IMR-90 (cell line): Measurements from ENCODE around the gene PDE11A. TPM values are rescaled to one million over a fixed set of nuclear protein-coding genes. Genes with fewer than 3 reads are reported as not detected.

ENCODE experiments used
- ATAC-seq: fragments of 200-7000 bp; cut with Tn5 transposase; 2 replicates; pipeline ENCODE4 v1.9.1; 2020; ENCODE audit warnings: low read depth, mild to moderate bottlenecking, moderate library complexity
- BruUV-seq: library from RNA; stranded (reverse); fragments of 400-500 nt; replicated peaks from 2 replicates; lab custom pipeline; 2021; lab: Mats Ljungman, UMichigan
- CTCF ChIA-PET: fragments of 300-600 bp; formaldehyde crosslinking; extraction: SDS; loops from one replicate; lab custom pipeline; 2021; ENCODE audit warnings: antibody characterized with exemption; lab: Yijun Ruan, JAX
- POLR2A ChIA-PET: fragments of 300-600 bp; sonication (Branson Sonifier 250); formaldehyde crosslinking; loops from one replicate; lab custom pipeline; 2022; ENCODE audit warnings: antibody characterized with exemption; ENCODE audit not compliant: unreplicated experiment; lab: Charles Lee
- DNase-seq: peaks from one replicate; pipeline ENCODE4 v3.0.0; 2013
- H2AFZ ChIP-seq: replicated peaks from 2 replicates; pipeline ENCODE3; 2013; ENCODE audit warnings: low read length, mild to moderate bottlenecking; ENCODE audit not compliant: poor library complexity
- H2AK5ac ChIP-seq: 2 replicates; pipeline ENCODE4 v1.6.1; 2013; ENCODE audit warnings: low read depth, low read length, inconsistent platforms
- H2AK9ac ChIP-seq: replicated peaks from 2 replicates; pipeline ENCODE3; 2013; ENCODE audit warnings: mild to moderate bottlenecking, low read depth, low read length, moderate library complexity; ENCODE audit not compliant: poor library complexity
- H2BK120ac ChIP-seq: 2 replicates; pipeline ENCODE4 v1.6.1; 2013; ENCODE audit warnings: low read depth, low read length, inconsistent platforms
- H2BK15ac ChIP-seq: 3 replicates; pipeline ENCODE4 v1.6.1; 2013; ENCODE audit warnings: low read depth, low read length, inconsistent platforms
- H2BK20ac ChIP-seq: 2 replicates; pipeline ENCODE4 v1.6.1; 2013; ENCODE audit warnings: low read depth, mild to moderate bottlenecking, inconsistent platforms, low read length, moderate library complexity
- H2BK5ac ChIP-seq: 2 replicates; pipeline ENCODE4 v1.6.1; 2013; ENCODE audit warnings: mild to moderate bottlenecking, low read depth, low read length, inconsistent platforms; ENCODE audit not compliant: poor library complexity, severe bottlenecking
- H3K14ac ChIP-seq: replicated peaks from 2 replicates; pipeline ENCODE4 v1.6.1; 2013; ENCODE audit warnings: low read depth, low read length, inconsistent platforms
- H3K18ac ChIP-seq: 2 replicates; pipeline ENCODE4 v1.6.1; 2013; ENCODE audit warnings: low read depth, low read length, control low read depth
- H3K23ac ChIP-seq: 2 replicates; pipeline ENCODE4 v1.6.1; 2013; ENCODE audit warnings: low read depth, low read length, inconsistent platforms
- H3K27ac ChIP-seq: 2 replicates; pipeline ENCODE4 v1.5.1; 2013; ENCODE audit warnings: mild to moderate bottlenecking, control low read depth, low read length; ENCODE audit not compliant: insufficient read depth
- H3K27me3 ChIP-seq: 2 replicates; pipeline ENCODE4 v1.6.1; 2013; ENCODE audit warnings: low read length; ENCODE audit not compliant: control insufficient read depth, insufficient read depth
- H3K36me3 ChIP-seq: 2 replicates; pipeline ENCODE4 v1.6.1; 2013; ENCODE audit warnings: low read length, mixed read lengths; ENCODE audit not compliant: control insufficient read depth, insufficient read depth
- H3K4ac ChIP-seq: 2 replicates; pipeline ENCODE4 v1.6.1; 2013; ENCODE audit warnings: low read depth, low read length, inconsistent platforms
- H3K4me1 ChIP-seq: 2 replicates; pipeline ENCODE4 v1.6.1; 2013; ENCODE audit warnings: low read length, mixed read lengths; ENCODE audit not compliant: control insufficient read depth, insufficient read depth
- H3K4me2 ChIP-seq: 2 replicates; pipeline ENCODE4 v1.6.1; 2013; ENCODE audit warnings: low read depth, mild to moderate bottlenecking, control low read depth, low read length, moderate library complexity
- H3K4me3 ChIP-seq: 2 replicates; pipeline ENCODE4 v1.5.1; 2013; ENCODE audit warnings: low read depth, mild to moderate bottlenecking, control low read depth, low read length, moderate library complexity; ENCODE audit not compliant: insufficient read depth
- H3K56ac ChIP-seq: 2 replicates; pipeline ENCODE4 v1.6.1; 2013; ENCODE audit warnings: low read length, inconsistent platforms; ENCODE audit not compliant: insufficient read depth; ENCODE audit errors: extremely low read depth
- H3K79me1 ChIP-seq, 2 experiments: 2 replicates each; pipeline ENCODE4 v1.6.1; 2013; ENCODE audit warnings: low read length in 2 of 2, inconsistent platforms in 1 of 2, low read depth in 1 of 2
- H3K9ac ChIP-seq: 2 replicates; pipeline ENCODE4 v1.6.1; 2013; ENCODE audit warnings: low read depth, low read length, control low read depth
- H3K9me1 ChIP-seq: 2 replicates; pipeline ENCODE4 v1.6.1; 2013; ENCODE audit warnings: low read length, inconsistent platforms; ENCODE audit not compliant: insufficient read depth
- H3K9me3 ChIP-seq: 2 replicates; pipeline ENCODE4 v1.6.1; 2013; ENCODE audit warnings: low read length; ENCODE audit not compliant: control insufficient read depth, insufficient read depth
- H4K20me1 ChIP-seq: 2 replicates; pipeline ENCODE4 v1.6.1; 2013; ENCODE audit warnings: low read length, inconsistent platforms; ENCODE audit not compliant: insufficient read depth
- H4K5ac ChIP-seq: 2 replicates; pipeline ENCODE4 v1.6.1; 2013; ENCODE audit warnings: mild to moderate bottlenecking, low read depth, low read length, control low read depth
- H4K8ac ChIP-seq, 2 experiments: 2 replicates each; pipeline ENCODE4 v1.6.1; 2013; ENCODE audit warnings: low read depth in 2 of 2, low read length in 2 of 2, control low read depth in 1 of 2, inconsistent platforms in 1 of 2
- H4K91ac ChIP-seq: 2 replicates; pipeline ENCODE4 v1.6.1; 2013; ENCODE audit warnings: low read depth, low read length, inconsistent platforms; ENCODE audit not compliant: insufficient read depth
- BHLHE40 ChIP-seq: fragments of 150-350 bp; IDR thresholded peaks from 2 replicates; pipeline ENCODE4 v1.6.1; 2016; ENCODE audit warnings: mild to moderate bottlenecking, low read depth, low read length
- CEBPB ChIP-seq: IDR thresholded peaks from 2 replicates; pipeline ENCODE4 v1.6.1; 2012; ENCODE audit warnings: low read depth, low read length, improper control_type of control experiment
- CHD1 ChIP-seq: IDR thresholded peaks from 2 replicates; pipeline ENCODE4 v1.6.1; 2012; ENCODE audit warnings: low read depth, low read length, improper control_type of control experiment
- FOS ChIP-seq: fragments of 150-350 bp; IDR thresholded peaks from 2 replicates; pipeline ENCODE4 v1.6.1; 2016; ENCODE audit warnings: low read depth, low read length
- RAD21 ChIP-seq: IDR thresholded peaks from 2 replicates; pipeline ENCODE4 v1.6.1; 2012; ENCODE audit warnings: low read length, improper control_type of control experiment
- RCOR1 ChIP-seq: IDR thresholded peaks from 2 replicates; pipeline ENCODE4 v1.6.1; 2012; ENCODE audit warnings: mild to moderate bottlenecking, low read length, improper control_type of control experiment; ENCODE audit not compliant: insufficient replicate concordance
- RFX5 ChIP-seq: IDR thresholded peaks from 2 replicates; pipeline ENCODE4 v1.8.0; 2012; ENCODE audit warnings: low read depth, mild to moderate bottlenecking, low read length, moderate library complexity
- SMC3 ChIP-seq: fragments of 150-350 bp; IDR thresholded peaks from 2 replicates; pipeline ENCODE4 v1.6.1; 2016; ENCODE audit warnings: low read depth, mild to moderate bottlenecking, antibody characterized with exemption, low read length, moderate library complexity
- WGBS, 2 experiments: methylation state at CpG; one replicate each; pipeline versions ENCODE4 v1.1.5 to v1.1.7; 2013; ENCODE audit warnings: missing lambda C conversion rate in 2 of 2; ENCODE audit not compliant: insufficient read length in 1 of 2; ENCODE audit errors: extremely low coverage in 2 of 2; 5-methylcytosine and 5-hydroxymethylcytosine counted together
- dilution Hi-C: fragments of 300-500 bp; cut with HindIII; formaldehyde crosslinking; loops from one replicate; pipeline ENCODE4 v1.14.3; 2018; ENCODE audit warnings: low sequenced_read_pairs; ENCODE audit not compliant: unreplicated experiment
- in situ Hi-C: fragments of 300-500 bp; cut with MboI; formaldehyde crosslinking; loops from 3 replicates; pipeline ENCODE4 v1.14.3; 2019; ENCODE audit warnings: low sequenced_read_pairs, inconsistent platforms, mixed read lengths
- intact Hi-C: fragments of 100-400 bp; cut with micrococcal nuclease; formaldehyde crosslinking; loops from 2 replicates; pipeline ENCODE4 v1.10.0; 2022
- polyA plus RNA-seq, 3 experiments: library from polyadenylated mRNA; depleted of rRNA; stranded (reverse); fragments of >200 nt; gene quantifications; 2 replicates each; pipeline ENCODE4 v1.2.3, GENCODE V29; 2012; ENCODE audit warnings: low replicate concordance in 1 of 3
- total RNA-seq: library from RNA; depleted of rRNA; stranded (reverse); fragments of >200 nt; gene quantifications from 2 replicates; pipeline ENCODE4 v1.2.3, GENCODE V29; 2012

PDE11A gene
- total and polyA plus RNA-seq, 2 of the 4 experiments (the other 2 are of a cell fraction), result 0.21 to 0.72 TPM

- CTCF ChIA-PET, result no interaction called here
- H2AK9ac ChIP-seq, result no peak overlapping the region
Measured at GRCh38 chr2:177599139-177599688, 473.4 kb downstream of the PDE11A start.

More at GRCh38 chr2:177599139-177599688, 473.4 kb downstream of the PDE11A start:
- H3K18ac ChIP-seq, result no peak overlapping the region
- no peak overlapping the region for H4K5ac ChIP-seq
- H3K9me1 ChIP-seq, result no peaks in the 10 kb centered on the region
- no peak overlapping the region for H2AFZ ChIP-seq
- TF ChIP-seq BHLHE40 (no peak), FOS (no peak), RAD21 (no peak), RCOR1 (no peak), CHD1 (no peak), RFX5 (no peak), CEBPB (no peak), SMC3 (no peak)
- no peak overlapping the region for H4K8ac ChIP-seq
- ATAC-seq (no peak), DNase-seq (no peak)
- H3K4me3 ChIP-seq, result no peak overlapping the region
- POLR2A ChIA-PET, result no interaction called here
- no peak overlapping the region for H2BK120ac ChIP-seq
- H2AK5ac ChIP-seq, result no peak overlapping the region
- WGBS, 2 experiments, result 100% methylated on average over 2 of the region's 3 CpGs; no CpG with 5 or more reads in 1 of the 2 experiments
- H2BK15ac ChIP-seq, result no peak overlapping the region
- BruUV-seq, result no TSS peak
- H3K4ac ChIP-seq, result no peak overlapping the region
- no peaks in the 10 kb centered on the region for H3K9me3 ChIP-seq
- H2BK20ac ChIP-seq, result no peak overlapping the region
- H3K27ac ChIP-seq, result no peak overlapping the region
- dilution Hi-C loops (no loop called here), intact Hi-C loops (loop anchor here (1.0 kb wide), 1 partner anchor 31 kb away; no protein-coding TSS in a partner anchor), in situ Hi-C loops (no loop called here)
- no peak overlapping the region; the same call in 1 of the 2 replicates for H3K56ac ChIP-seq
- no peaks in the 10 kb centered on the region for H4K20me1 ChIP-seq
- H3K14ac ChIP-seq, result no peak overlapping the region
- no peaks in the 10 kb centered on the region for H3K36me3 ChIP-seq
- no peak overlapping the region for H3K9ac ChIP-seq
- no peaks in the 10 kb centered on the region for H3K79me1 ChIP-seq
- H4K91ac ChIP-seq, result no peak overlapping the region
- H2BK5ac ChIP-seq, result no peak overlapping the region
- no peak overlapping the region for H3K4me2 ChIP-seq
- no peak overlapping the region for H3K23ac ChIP-seq
- H3K27me3 ChIP-seq, result peaks cover 14% of the 10 kb centered on the region
- peaks cover under 1% of the 10 kb centered on the region; the same call in 1 of the 2 replicates for H3K4me1 ChIP-seq
